ENCODE results near the gene BAHCC1. TPM values are rescaled to one million over a fixed set of nuclear protein-coding genes. Genes with fewer than 3 reads are reported as not detected.
A peak's percentile ranks its signal among the peaks of the same experiment; 100 is the strongest.

The BAHCC1 gene
- total RNA-seq, 1 donor from 2014 or later = 74.3 TPM

DNA sequence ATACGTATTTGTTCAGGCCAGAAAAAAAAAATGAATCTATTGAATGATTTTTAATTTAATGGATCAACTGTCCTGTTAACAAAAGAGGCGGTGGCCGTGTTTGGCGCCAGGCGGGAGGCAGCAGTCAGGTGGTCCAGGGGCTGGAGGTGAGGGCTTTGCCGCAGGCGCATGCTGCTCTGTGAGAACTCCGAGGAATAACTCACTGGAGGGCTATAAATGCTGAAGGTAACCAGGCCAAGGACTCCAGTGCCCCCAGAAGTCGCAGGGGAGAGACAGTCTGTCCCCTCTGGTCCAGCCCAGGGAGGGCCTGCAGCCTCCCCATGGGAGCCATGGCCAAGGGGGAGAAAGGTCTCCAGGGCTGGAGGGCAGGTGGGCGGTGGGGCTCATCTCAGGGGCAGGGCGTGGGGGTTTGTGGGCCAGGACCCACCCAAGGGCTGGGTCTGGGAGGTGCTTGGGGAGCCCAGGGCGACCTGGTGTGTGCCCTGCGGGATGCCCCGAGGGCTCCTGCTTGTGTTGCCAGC, 7.1 kb upstream of the BAHCC1 start:
- no peaks in the 10 kb centered on the region for H3K27me3 Mint-ChIP-seq
- TF ChIP-seq, protein P1, sequence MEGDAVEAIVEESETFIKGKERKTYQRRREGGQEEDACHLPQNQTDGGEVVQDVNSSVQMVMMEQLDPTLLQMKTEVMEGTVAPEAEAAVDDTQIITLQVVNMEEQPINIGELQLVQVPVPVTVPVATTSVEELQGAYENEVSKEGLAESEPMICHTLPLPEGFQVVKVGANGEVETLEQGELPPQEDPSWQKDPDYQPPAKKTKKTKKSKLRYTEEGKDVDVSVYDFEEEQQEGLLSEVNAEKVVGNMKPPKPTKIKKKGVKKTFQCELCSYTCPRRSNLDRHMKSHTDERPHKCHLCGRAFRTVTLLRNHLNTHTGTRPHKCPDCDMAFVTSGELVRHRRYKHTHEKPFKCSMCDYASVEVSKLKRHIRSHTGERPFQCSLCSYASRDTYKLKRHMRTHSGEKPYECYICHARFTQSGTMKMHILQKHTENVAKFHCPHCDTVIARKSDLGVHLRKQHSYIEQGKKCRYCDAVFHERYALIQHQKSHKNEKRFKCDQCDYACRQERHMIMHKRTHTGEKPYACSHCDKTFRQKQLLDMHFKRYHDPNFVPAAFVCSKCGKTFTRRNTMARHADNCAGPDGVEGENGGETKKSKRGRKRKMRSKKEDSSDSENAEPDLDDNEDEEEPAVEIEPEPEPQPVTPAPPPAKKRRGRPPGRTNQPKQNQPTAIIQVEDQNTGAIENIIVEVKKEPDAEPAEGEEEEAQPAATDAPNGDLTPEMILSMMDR (conservative IDR thresholded peaks at IDR 0.05) = no peak

DNA sequence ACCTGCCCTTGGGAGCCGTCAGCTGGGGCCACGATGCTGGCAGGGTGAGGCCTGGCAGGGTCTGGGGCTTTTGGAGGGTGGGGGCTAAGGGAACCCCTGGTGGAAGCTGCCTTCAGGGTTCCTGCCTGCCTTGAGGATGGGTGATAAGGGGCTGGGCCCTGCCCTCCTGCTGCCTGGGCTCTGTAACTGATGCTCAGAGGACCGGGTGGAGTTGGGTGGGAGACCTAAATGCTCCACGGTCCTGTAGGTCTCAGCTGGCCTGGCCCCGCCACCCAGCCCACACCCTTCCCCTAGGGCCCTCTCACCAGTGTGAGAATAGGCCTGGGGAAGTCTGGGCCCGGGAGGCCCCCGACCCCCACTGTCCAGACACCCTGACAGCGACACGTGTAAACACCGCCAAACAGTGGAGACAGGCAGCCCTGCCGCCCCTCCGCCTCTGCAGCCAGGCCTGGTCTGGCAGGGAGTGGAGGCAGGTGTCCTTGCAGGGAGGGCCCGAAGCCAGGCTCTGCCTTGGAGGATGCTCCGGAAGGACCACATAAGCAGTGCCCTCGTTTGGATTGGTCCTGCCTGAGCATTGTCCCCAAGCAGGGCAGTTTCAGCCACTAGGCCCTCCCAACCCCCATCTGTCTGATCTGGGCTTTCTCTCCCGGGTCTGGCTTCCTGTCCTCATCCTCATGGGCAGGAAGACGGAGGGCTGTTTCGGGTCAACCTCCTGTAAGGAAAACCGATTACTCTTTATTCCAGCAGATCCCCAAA, 6.5 kb upstream of the BAHCC1 start:
- peaks cover 4% of the 10 kb centered on the region for H3K36me3 Mint-ChIP-seq
- H3K27me3 Mint-ChIP-seq = no peaks in the 10 kb centered on the region
- H3K4me1 Mint-ChIP-seq (ENCODE audit: unreplicated experiment) = peaks cover 34% of the 10 kb centered on the region
- no peak for DNase-seq (ENCODE audit: extremely low spot score, unreplicated experiment)
- H3K27ac Mint-ChIP-seq = peak overlapping the region; percentile 87
- TF ChIP-seq, protein P1 (conservative IDR thresholded peaks at IDR 0.05) = no peak
- H3K4me3 Mint-ChIP-seq = peak overlapping the region; percentile 78
- H3K9me3 Mint-ChIP-seq = no peaks in the 10 kb centered on the region

More for the DNA sequence above, 7.1 kb upstream of the BAHCC1 start:
- Mint-ChIP-seq H3K9me3 (no peaks in the 10 kb centered on the region), H3K4me3 (peak overlapping the region; percentile 84), H3K4me1 (ENCODE audit: unreplicated experiment) (peaks cover 34% of the 10 kb centered on the region), H3K27ac (peak overlapping the region; percentile 82), H3K36me3 (peaks cover 4% of the 10 kb centered on the region)
- DNase-seq (ENCODE audit: extremely low spot score, unreplicated experiment) = no peak

DNA sequence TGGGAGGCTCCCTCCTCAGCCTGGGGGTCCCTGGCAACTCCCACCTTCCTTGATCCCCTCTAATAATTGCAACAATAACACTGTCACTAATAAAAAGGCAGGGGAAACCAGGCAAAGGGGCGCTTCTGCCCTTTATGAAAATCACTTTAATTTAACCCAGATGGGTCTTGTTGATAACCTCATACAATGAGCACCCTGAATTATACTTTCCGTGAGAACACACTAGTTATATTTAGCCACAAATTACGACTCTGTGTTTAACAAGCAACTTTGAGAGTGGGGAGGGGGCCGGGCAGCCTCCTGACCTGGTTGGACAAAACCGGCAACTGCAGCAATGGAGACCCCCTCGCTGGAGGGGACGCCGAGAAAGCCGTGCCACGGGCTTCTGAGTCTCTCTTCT, 5.7 kb upstream of the BAHCC1 start:
- Mint-ChIP-seq H3K4me3 (peak overlapping the region; percentile 80), H3K27me3 (peaks cover 2% of the 10 kb centered on the region), H3K4me1 (ENCODE audit: unreplicated experiment) (peaks cover 41% of the 10 kb centered on the region), H3K27ac (peak overlapping the region; percentile 87), H3K9me3 (no peaks in the 10 kb centered on the region), H3K36me3 (peaks cover 4% of the 10 kb centered on the region)
- no peak for DNase-seq (ENCODE audit: extremely low spot score, unreplicated experiment)
- TF ChIP-seq, protein P1 (conservative IDR thresholded peaks at IDR 0.05) = no peak

DNA sequence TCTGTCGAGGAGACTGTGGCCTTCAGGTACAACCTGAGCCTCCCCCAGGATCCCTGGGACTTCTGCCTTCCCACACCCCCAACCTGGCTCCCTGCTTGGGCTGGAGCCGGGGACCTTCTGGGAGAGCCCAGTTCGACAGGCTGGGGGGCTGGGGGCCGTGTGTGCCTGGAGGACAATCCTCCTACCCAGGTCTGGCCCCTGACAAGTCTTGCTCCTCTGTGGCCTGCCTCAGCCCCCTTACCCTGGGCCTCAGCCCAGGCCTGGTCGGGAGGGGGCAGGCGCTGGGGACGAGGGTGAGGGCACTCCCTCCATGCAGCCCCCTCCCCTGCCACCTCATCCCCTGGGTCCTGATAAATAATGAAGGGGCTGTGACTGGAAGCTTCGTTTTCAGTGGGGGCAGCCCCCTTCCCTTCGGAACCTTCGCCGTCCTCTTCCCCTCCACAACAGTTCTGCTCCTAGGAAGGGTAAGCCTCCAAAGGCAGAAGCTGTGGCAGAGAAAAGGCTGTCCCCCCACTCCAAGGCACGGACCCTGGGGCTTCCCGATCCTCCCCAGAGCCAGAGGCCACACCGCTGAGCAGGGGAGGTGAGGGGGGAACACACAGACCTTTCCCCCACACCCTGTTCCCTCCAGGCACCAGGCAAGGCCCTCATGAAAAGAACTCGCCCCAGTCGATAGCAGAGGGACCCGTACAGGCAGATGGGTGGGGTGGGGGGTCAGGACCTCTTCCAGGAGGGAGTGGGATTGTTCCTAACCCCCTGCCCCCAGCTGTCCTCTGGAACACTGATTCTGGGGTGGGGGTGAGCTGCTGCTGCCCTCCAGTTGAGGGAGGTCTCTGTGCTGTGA, 5.0 kb upstream of the BAHCC1 start:
- DNase-seq (ENCODE audit: extremely low spot score, unreplicated experiment) = no peak
- peaks cover 40% of the 10 kb centered on the region for H3K4me1 Mint-ChIP-seq (ENCODE audit: unreplicated experiment)
- H3K27me3 Mint-ChIP-seq = peaks cover 5% of the 10 kb centered on the region
- no peaks in the 10 kb centered on the region for H3K9me3 Mint-ChIP-seq
- TF ChIP-seq, protein P1 (conservative IDR thresholded peaks at IDR 0.05) = no peak
- peak overlapping the region; percentile 92 for H3K27ac Mint-ChIP-seq
- peak overlapping the region; percentile 89 for H3K4me3 Mint-ChIP-seq
- peaks cover 6% of the 10 kb centered on the region for H3K36me3 Mint-ChIP-seq

DNA sequence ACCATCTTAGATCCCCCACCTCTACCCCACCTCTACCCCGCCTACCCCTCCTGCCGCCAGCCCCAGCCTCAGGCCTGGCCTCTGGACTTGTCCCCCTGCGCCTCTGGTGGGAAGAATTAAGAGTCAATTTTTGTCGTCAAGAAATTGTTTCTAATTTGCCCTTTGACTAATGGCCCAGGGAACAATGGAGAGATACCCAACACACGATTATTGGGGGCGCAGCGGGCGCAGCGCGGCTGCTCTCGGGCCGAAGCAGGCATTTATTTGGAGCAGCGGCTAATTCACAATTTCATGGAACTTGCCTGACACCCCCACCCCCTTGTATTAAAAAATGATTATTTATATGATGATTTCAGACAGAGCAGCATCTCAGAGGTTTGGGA, 4.4 kb upstream of the BAHCC1 start:
- H3K9me3 Mint-ChIP-seq = no peaks in the 10 kb centered on the region
- peak overlapping the region; percentile 89 for H3K4me3 Mint-ChIP-seq
- H3K27me3 Mint-ChIP-seq = peaks cover 7% of the 10 kb centered on the region
- TF ChIP-seq, protein P1 (conservative IDR thresholded peaks at IDR 0.05) = peak; percentile 31
- H3K36me3 Mint-ChIP-seq = peaks cover 8% of the 10 kb centered on the region
- DNase-seq (ENCODE audit: extremely low spot score, unreplicated experiment) = no peak
- peaks cover 35% of the 10 kb centered on the region for H3K4me1 Mint-ChIP-seq (ENCODE audit: unreplicated experiment)
- peak overlapping the region; percentile 92 for H3K27ac Mint-ChIP-seq
